Gastrocnemius medialis (tissue), 4 donors: ENCODE measurements around the gene MSH3.

Source experiments
- CTCF ChIP-seq, 5 experiments: fragments of 450-650 bp in 3 of 5; fragments of 200-600 bp in 2 of 5; sonication (generic) in 2 of 5; IDR thresholded peaks in 4 of 5; conservative IDR thresholded peaks in 1 of 5; 1 replicate in 4 of 5; 2 replicates in 1 of 5; pipeline ENCODE4 v1.5.1; 2016 to 2019; ENCODE audit warnings: antibody characterized with exemption in 5 of 5, mild to moderate bottlenecking in 3 of 5, moderate library complexity in 3 of 5
- POLR2A ChIP-seq, 2 donors: fragments of 450-650 bp; IDR thresholded peaks; one replicate each; pipeline ENCODE4 v1.6.1; 2017; ENCODE audit warnings: antibody characterized with exemption in 2 of 2, mild to moderate bottlenecking in 2 of 2, moderate library complexity in 2 of 2

- no peak for TF ChIP-seq POLR2A (IDR thresholded peaks at IDR 0.05)
- no peak for TF ChIP-seq CTCF (IDR thresholded peaks at IDR 0.05 in 4 of 5, conservative IDR thresholded peaks at IDR 0.05 in 1 of 5)
Observed at GRCh38 chr5:80620211-80620610, 34.2 kb upstream of the MSH3 start.
